IMR-90 (cell line): ENCODE data around the gene TMC7. TPM values are rescaled to one million over a fixed set of nuclear protein-coding genes. Genes with fewer than 3 reads are reported as not detected.

Experiments
- ATAC-seq: fragments of 200-7000 bp; cut with Tn5 transposase; 2 replicates; pipeline ENCODE4 v1.9.1; 2020; ENCODE audit warnings: low read depth, mild to moderate bottlenecking, moderate library complexity
- BruUV-seq: library from RNA; stranded (reverse); fragments of 400-500 nt; replicated peaks from 2 replicates; lab custom pipeline; 2021; lab: Mats Ljungman, UMichigan
- CTCF ChIA-PET: fragments of 300-600 bp; formaldehyde crosslinking; extraction: SDS; loops from one replicate; lab custom pipeline; 2021; ENCODE audit warnings: antibody characterized with exemption; lab: Yijun Ruan, JAX
- POLR2A ChIA-PET: fragments of 300-600 bp; sonication (Branson Sonifier 250); formaldehyde crosslinking; loops from one replicate; lab custom pipeline; 2022; ENCODE audit warnings: antibody characterized with exemption; ENCODE audit not compliant: unreplicated experiment; lab: Charles Lee
- DNase-seq: peaks from one replicate; pipeline ENCODE4 v3.0.0; 2013
- H2AFZ ChIP-seq: replicated peaks from 2 replicates; pipeline ENCODE3; 2013; ENCODE audit warnings: low read length, mild to moderate bottlenecking; ENCODE audit not compliant: poor library complexity
- H2AK5ac ChIP-seq: 2 replicates; pipeline ENCODE4 v1.6.1; 2013; ENCODE audit warnings: low read depth, low read length, inconsistent platforms
- H2AK9ac ChIP-seq: replicated peaks from 2 replicates; pipeline ENCODE3; 2013; ENCODE audit warnings: mild to moderate bottlenecking, low read depth, low read length, moderate library complexity; ENCODE audit not compliant: poor library complexity
- H2BK120ac ChIP-seq: 2 replicates; pipeline ENCODE4 v1.6.1; 2013; ENCODE audit warnings: low read depth, low read length, inconsistent platforms
- H2BK15ac ChIP-seq: 3 replicates; pipeline ENCODE4 v1.6.1; 2013; ENCODE audit warnings: low read depth, low read length, inconsistent platforms
- H2BK20ac ChIP-seq: 2 replicates; pipeline ENCODE4 v1.6.1; 2013; ENCODE audit warnings: low read depth, mild to moderate bottlenecking, inconsistent platforms, low read length, moderate library complexity
- H2BK5ac ChIP-seq: 2 replicates; pipeline ENCODE4 v1.6.1; 2013; ENCODE audit warnings: mild to moderate bottlenecking, low read depth, low read length, inconsistent platforms; ENCODE audit not compliant: poor library complexity, severe bottlenecking
- H3K14ac ChIP-seq: replicated peaks from 2 replicates; pipeline ENCODE4 v1.6.1; 2013; ENCODE audit warnings: low read depth, low read length, inconsistent platforms
- H3K18ac ChIP-seq: 2 replicates; pipeline ENCODE4 v1.6.1; 2013; ENCODE audit warnings: low read depth, low read length, control low read depth
- H3K23ac ChIP-seq: 2 replicates; pipeline ENCODE4 v1.6.1; 2013; ENCODE audit warnings: low read depth, low read length, inconsistent platforms
- H3K27ac ChIP-seq: 2 replicates; pipeline ENCODE4 v1.5.1; 2013; ENCODE audit warnings: mild to moderate bottlenecking, control low read depth, low read length; ENCODE audit not compliant: insufficient read depth
- H3K27me3 ChIP-seq: 2 replicates; pipeline ENCODE4 v1.6.1; 2013; ENCODE audit warnings: low read length; ENCODE audit not compliant: control insufficient read depth, insufficient read depth
- H3K36me3 ChIP-seq: 2 replicates; pipeline ENCODE4 v1.6.1; 2013; ENCODE audit warnings: low read length, mixed read lengths; ENCODE audit not compliant: control insufficient read depth, insufficient read depth
- H3K4ac ChIP-seq: 2 replicates; pipeline ENCODE4 v1.6.1; 2013; ENCODE audit warnings: low read depth, low read length, inconsistent platforms
- H3K4me1 ChIP-seq: 2 replicates; pipeline ENCODE4 v1.6.1; 2013; ENCODE audit warnings: low read length, mixed read lengths; ENCODE audit not compliant: control insufficient read depth, insufficient read depth
- H3K4me2 ChIP-seq: 2 replicates; pipeline ENCODE4 v1.6.1; 2013; ENCODE audit warnings: low read depth, mild to moderate bottlenecking, control low read depth, low read length, moderate library complexity
- H3K4me3 ChIP-seq: 2 replicates; pipeline ENCODE4 v1.5.1; 2013; ENCODE audit warnings: low read depth, mild to moderate bottlenecking, control low read depth, low read length, moderate library complexity; ENCODE audit not compliant: insufficient read depth
- H3K56ac ChIP-seq: 2 replicates; pipeline ENCODE4 v1.6.1; 2013; ENCODE audit warnings: low read length, inconsistent platforms; ENCODE audit not compliant: insufficient read depth; ENCODE audit errors: extremely low read depth
- H3K79me1 ChIP-seq, 2 experiments: 2 replicates each; pipeline ENCODE4 v1.6.1; 2013; ENCODE audit warnings: low read length in 2 of 2, inconsistent platforms in 1 of 2, low read depth in 1 of 2
- H3K9ac ChIP-seq: 2 replicates; pipeline ENCODE4 v1.6.1; 2013; ENCODE audit warnings: low read depth, low read length, control low read depth
- H3K9me1 ChIP-seq: 2 replicates; pipeline ENCODE4 v1.6.1; 2013; ENCODE audit warnings: low read length, inconsistent platforms; ENCODE audit not compliant: insufficient read depth
- H3K9me3 ChIP-seq: 2 replicates; pipeline ENCODE4 v1.6.1; 2013; ENCODE audit warnings: low read length; ENCODE audit not compliant: control insufficient read depth, insufficient read depth
- H4K20me1 ChIP-seq: 2 replicates; pipeline ENCODE4 v1.6.1; 2013; ENCODE audit warnings: low read length, inconsistent platforms; ENCODE audit not compliant: insufficient read depth
- H4K5ac ChIP-seq: 2 replicates; pipeline ENCODE4 v1.6.1; 2013; ENCODE audit warnings: mild to moderate bottlenecking, low read depth, low read length, control low read depth
- H4K8ac ChIP-seq, 2 experiments: 2 replicates each; pipeline ENCODE4 v1.6.1; 2013; ENCODE audit warnings: low read depth in 2 of 2, low read length in 2 of 2, control low read depth in 1 of 2, inconsistent platforms in 1 of 2
- H4K91ac ChIP-seq: 2 replicates; pipeline ENCODE4 v1.6.1; 2013; ENCODE audit warnings: low read depth, low read length, inconsistent platforms; ENCODE audit not compliant: insufficient read depth
- BHLHE40 ChIP-seq: fragments of 150-350 bp; IDR thresholded peaks from 2 replicates; pipeline ENCODE4 v1.6.1; 2016; ENCODE audit warnings: mild to moderate bottlenecking, low read depth, low read length
- CEBPB ChIP-seq: IDR thresholded peaks from 2 replicates; pipeline ENCODE4 v1.6.1; 2012; ENCODE audit warnings: low read depth, low read length, improper control_type of control experiment
- CHD1 ChIP-seq: IDR thresholded peaks from 2 replicates; pipeline ENCODE4 v1.6.1; 2012; ENCODE audit warnings: low read depth, low read length, improper control_type of control experiment
- FOS ChIP-seq: fragments of 150-350 bp; IDR thresholded peaks from 2 replicates; pipeline ENCODE4 v1.6.1; 2016; ENCODE audit warnings: low read depth, low read length
- MAFK ChIP-seq: IDR thresholded peaks from 2 replicates; pipeline ENCODE4 v1.6.1; 2012; ENCODE audit warnings: low read depth, low read length, improper control_type of control experiment
- MXI1 ChIP-seq: IDR thresholded peaks from 2 replicates; pipeline ENCODE4 v1.6.1; 2012; ENCODE audit warnings: low read depth, mild to moderate bottlenecking, low read length, moderate library complexity, borderline replicate concordance
- NFE2L2 ChIP-seq: fragments of 150-350 bp; IDR thresholded peaks from 2 replicates; pipeline ENCODE4 v1.6.1; 2016; ENCODE audit warnings: low read depth, mild to moderate bottlenecking, low read length
- POLR2A ChIP-seq: IDR thresholded peaks from 2 replicates; pipeline ENCODE4 v1.6.1; 2012; ENCODE audit warnings: mild to moderate bottlenecking, low read depth, low read length
- SMC3 ChIP-seq: fragments of 150-350 bp; IDR thresholded peaks from 2 replicates; pipeline ENCODE4 v1.6.1; 2016; ENCODE audit warnings: low read depth, mild to moderate bottlenecking, antibody characterized with exemption, low read length, moderate library complexity
- USF2 ChIP-seq: fragments of 150-350 bp; IDR thresholded peaks from 2 replicates; pipeline ENCODE4 v1.6.1; 2017; ENCODE audit warnings: mild to moderate bottlenecking, antibody characterized with exemption, low read length, low read depth
- WGBS, 2 experiments: methylation state at CpG; one replicate each; pipeline versions ENCODE4 v1.1.5 to v1.1.7; 2013; ENCODE audit warnings: missing lambda C conversion rate in 2 of 2; ENCODE audit not compliant: insufficient read length in 1 of 2; ENCODE audit errors: extremely low coverage in 2 of 2; 5-methylcytosine and 5-hydroxymethylcytosine counted together
- dilution Hi-C: fragments of 300-500 bp; cut with HindIII; formaldehyde crosslinking; loops from one replicate; pipeline ENCODE4 v1.14.3; 2018; ENCODE audit warnings: low sequenced_read_pairs; ENCODE audit not compliant: unreplicated experiment
- in situ Hi-C: fragments of 300-500 bp; cut with MboI; formaldehyde crosslinking; loops from 3 replicates; pipeline ENCODE4 v1.14.3; 2019; ENCODE audit warnings: low sequenced_read_pairs, inconsistent platforms, mixed read lengths
- intact Hi-C: fragments of 100-400 bp; cut with micrococcal nuclease; formaldehyde crosslinking; loops from 2 replicates; pipeline ENCODE4 v1.10.0; 2022
- polyA plus RNA-seq, 3 experiments: library from polyadenylated mRNA; depleted of rRNA; stranded (reverse); fragments of >200 nt; gene quantifications; 2 replicates each; pipeline ENCODE4 v1.2.3, GENCODE V29; 2012; ENCODE audit warnings: low replicate concordance in 1 of 3
- total RNA-seq: library from RNA; depleted of rRNA; stranded (reverse); fragments of >200 nt; gene quantifications from 2 replicates; pipeline ENCODE4 v1.2.3, GENCODE V29; 2012
- TF ChIP-seq, protein P1 (sequence below): fragments of 150-350 bp; IDR thresholded peaks from 2 replicates; pipeline ENCODE4 v1.6.1; 2016; ENCODE audit warnings: low read depth, mild to moderate bottlenecking, low read length, moderate library complexity, borderline replicate concordance

Gene TMC7
- total and polyA plus RNA-seq, 2 of the 4 experiments (the other 2 are of a cell fraction) = 0.27 to 0.36 TPM

DNA sequence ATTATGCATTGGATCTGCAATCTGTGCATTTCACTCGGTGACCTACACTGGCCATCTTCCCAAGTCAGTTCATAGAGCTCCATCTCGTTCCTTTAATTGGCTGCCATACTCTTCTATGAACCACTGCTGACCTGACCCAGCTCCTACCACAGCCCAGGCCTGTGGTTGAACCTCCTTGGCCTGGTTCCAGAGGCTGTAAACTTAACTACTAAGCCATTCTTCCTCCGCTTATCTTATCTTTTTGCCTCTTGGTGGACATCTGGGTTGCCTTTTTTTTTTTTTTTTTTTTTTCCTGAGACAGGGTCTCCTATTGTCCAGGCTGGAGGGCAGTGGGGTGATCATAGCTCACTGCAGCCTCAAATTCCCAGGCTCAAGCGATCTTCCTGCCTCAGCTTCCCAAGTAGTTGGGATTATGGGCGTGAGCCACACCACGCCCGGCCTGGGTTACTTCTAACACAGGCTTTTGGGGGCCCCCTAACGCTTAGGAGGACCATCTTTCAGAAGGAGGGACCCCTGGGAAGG, 102.0 kb downstream of the TMC7 start:
- Histone ChIP-seq H3K4me2 (no peak overlapping the region), H3K9ac (no peak overlapping the region)
- no peak for DNase-seq

More for the DNA sequence above, 102.0 kb downstream of the TMC7 start:
- ATAC-seq = no peak
- Histone ChIP-seq H2BK5ac (no peak overlapping the region), H2BK120ac (no peak overlapping the region), H4K91ac (no peak overlapping the region), H3K79me1 (no peaks in the 10 kb centered on the region), H2BK15ac (no peak overlapping the region), H4K8ac (no peak overlapping the region), H3K56ac (no peak overlapping the region), H3K27me3 (no peaks in the 10 kb centered on the region), H3K9me1 (no peaks in the 10 kb centered on the region), H3K4me3 (no peak overlapping the region), H2AK9ac (no peak overlapping the region), H3K18ac (no peak overlapping the region), H3K36me3 (no peaks in the 10 kb centered on the region), H2BK20ac (no peak overlapping the region), H4K5ac (no peak overlapping the region), H3K4me1 (peaks cover 2% of the 10 kb centered on the region; the same call in 1 of the 2 replicates), H4K20me1 (no peaks in the 10 kb centered on the region), H3K27ac (no peak overlapping the region), H3K4ac (no peak overlapping the region), H2AFZ (peak overlapping the region; percentile 86), H3K23ac (no peak overlapping the region), H3K9me3 (no peaks in the 10 kb centered on the region), H3K14ac (no peak overlapping the region), H2AK5ac (no peak overlapping the region)
- in situ Hi-C loops = loop anchor here (5.0 kb wide), 2 partner anchors 292 to 417 kb away; no protein-coding TSS in a partner anchor
- no TSS peak for BruUV-seq
- TF ChIP-seq POLR2A (no peak), USF2 (no peak), FOS (no peak), NFE2L2 (no peak), CHD1 (no peak), CEBPB (no peak), MAFK (no peak), MXI1 (no peak), BHLHE40 (no peak), SMC3 (no peak)
- TF ChIP-seq, protein P1, sequence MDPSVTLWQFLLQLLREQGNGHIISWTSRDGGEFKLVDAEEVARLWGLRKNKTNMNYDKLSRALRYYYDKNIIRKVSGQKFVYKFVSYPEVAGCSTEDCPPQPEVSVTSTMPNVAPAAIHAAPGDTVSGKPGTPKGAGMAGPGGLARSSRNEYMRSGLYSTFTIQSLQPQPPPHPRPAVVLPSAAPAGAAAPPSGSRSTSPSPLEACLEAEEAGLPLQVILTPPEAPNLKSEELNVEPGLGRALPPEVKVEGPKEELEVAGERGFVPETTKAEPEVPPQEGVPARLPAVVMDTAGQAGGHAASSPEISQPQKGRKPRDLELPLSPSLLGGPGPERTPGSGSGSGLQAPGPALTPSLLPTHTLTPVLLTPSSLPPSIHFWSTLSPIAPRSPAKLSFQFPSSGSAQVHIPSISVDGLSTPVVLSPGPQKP = no peak
- ChIA-PET CTCF (interaction anchor here (0.6 to 2.1 kb wide), 13 partner anchors 15 to 1603 kb away, joined by 3 to 7 read pairs (median 3); partner anchors contain the start of gene ITPRIPL2), POLR2A (no interaction called here)
- dilution Hi-C loops = no loop called here
- intact Hi-C loops = loop anchor here (1.0 to 5.0 kb wide), 6 partner anchors 28 to 437 kb away; partner anchors contain the start of genes CCP110, GDE1 and ITPRIPL2
- WGBS, 2 experiments = 20% methylated on average over 2 of the region's 8 CpGs; no CpG with 5 or more reads in 1 of the 2 experiments
